HG03060 (cell line): ENCODE measurements around the gene WFDC12.

Experiments
- ATAC-seq: cut with Tn5 transposase; IDR thresholded peaks from one replicate; pipeline ENCODE4 v1.9.1; 2021; ENCODE audit warnings: low read depth, moderate number of reproducible peaks; ENCODE audit not compliant: unreplicated experiment

The WFDC12 gene

GRCh38 chr20:45115829-45116228 is 8.4 kb downstream of the WFDC12 start:
- no peak for ATAC-seq

DNA sequence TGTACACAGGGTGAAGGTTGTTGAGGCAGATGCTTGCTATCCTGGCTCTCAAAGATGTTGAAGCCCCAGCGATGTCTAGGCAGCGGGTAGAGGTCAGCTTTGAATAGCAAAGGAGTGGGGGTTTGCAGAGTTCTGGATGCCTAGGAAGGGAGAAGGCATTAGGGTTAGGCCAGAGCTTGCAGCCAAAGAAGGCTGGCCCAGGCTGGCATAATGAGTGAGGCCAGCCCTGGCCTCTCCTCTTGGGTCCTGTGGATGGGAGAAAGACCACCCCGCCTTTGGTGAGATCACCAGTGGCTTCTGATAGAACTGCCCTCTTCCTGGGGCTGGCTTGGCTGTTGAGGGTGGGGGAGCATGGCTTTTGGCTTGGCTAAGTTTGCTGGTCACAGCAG is 8.9 kb downstream of the WFDC12 start:
- ATAC-seq: no peak

DNA sequence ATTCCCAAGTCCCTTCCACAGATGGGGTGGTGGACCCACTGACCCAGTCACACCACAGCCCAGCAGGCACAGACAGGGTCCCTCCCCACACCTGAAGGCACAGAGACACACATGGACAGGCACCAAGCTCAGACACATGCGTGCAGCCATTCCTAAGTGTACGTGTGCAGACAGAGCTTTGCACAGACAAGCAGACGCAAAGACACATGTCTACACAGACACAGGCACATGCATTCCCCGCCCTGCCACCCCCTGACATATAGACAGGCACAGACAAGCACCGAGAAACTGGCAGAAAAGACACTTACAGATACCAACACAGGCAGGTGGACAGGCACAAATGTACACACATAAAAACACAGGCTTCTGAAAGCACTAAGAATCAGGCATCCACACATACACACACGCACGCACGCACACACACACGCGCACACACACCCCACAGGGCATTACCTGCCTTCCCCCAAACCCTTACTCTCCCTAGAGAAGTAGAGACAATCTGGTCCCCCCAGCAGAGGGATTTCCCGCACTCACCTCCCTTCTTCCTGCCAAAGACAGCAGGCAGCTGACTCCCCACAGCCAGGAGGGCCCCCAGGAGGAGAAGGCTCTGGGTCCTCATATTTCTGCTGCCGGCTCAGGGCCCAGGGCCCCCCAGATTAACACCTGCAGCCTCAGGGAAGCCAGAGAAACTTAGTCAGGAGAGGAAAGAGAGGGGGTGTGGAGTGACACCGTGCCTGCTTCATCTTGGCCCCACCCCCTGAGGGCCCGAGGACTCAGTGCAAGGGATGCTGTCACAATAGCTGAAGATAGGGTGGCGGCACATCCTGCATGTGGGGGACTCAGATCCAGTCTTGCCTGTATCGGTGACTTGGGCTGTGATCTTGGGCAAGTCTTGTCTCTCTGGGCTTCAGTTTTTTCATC is 9.5 kb downstream of the WFDC12 start, which contains the start of gene WFDC5:
Gene WFDC5 (minus strand): TSS at position 710 of the 921 bp plus-strand sequence. CDS start 91 bp downstream, at position 619.
- no peak for ATAC-seq

GRCh38 chr20:45113865-45114264 is 10.4 kb downstream of the WFDC12 start:
- no peak for ATAC-seq

DNA sequence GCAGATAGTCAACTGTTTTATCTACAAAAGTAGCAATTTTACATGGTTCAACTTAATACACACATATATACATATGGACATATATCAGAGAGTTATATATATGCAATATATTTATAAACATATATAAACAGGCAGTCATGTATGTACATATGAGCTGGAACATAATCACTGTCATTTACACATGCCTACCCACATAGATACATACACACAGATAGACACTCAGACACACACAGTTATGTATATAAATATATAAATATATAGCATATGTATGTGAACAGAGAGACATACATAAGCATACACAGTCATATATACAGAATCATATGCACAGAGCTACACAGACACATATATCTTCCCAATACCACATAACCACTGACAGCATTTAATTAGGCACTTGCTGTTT is 11.5 kb downstream of the WFDC12 start:
- ATAC-seq: no peak

DNA sequence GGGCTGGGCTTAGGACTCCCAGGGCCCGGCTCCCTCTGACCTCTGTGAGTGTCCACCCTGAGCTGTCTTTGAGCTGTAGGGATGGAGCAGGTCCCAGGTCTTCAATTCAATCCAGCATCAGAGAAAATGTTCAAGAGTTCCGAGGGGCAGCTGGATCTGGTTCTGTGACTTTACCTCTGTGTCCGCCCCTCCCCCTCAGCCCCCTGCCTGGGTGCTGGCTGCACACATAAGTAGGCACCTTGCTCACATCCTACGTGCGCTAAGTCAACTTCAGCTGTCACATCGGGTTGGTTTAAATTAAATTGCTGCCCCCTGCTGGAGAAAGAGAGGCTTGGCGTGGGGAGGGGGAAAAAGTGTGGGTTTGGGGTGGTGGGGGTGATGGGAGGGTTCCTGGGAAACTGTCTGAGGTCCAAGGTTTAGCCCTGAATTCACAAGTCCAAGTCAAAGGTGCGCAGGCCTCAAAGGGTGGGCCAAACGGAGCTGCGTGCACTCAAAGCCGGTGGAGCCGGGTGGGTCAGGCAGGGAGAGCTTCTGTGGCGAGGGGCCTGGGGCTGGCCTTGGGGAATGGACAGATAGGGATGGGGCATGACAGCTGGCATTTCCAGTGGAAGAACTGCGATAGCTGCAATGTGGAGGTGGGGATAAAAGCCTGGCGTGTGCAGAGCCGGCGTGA is 12.3 kb downstream of the WFDC12 start:
- ATAC-seq: no peak

DNA sequence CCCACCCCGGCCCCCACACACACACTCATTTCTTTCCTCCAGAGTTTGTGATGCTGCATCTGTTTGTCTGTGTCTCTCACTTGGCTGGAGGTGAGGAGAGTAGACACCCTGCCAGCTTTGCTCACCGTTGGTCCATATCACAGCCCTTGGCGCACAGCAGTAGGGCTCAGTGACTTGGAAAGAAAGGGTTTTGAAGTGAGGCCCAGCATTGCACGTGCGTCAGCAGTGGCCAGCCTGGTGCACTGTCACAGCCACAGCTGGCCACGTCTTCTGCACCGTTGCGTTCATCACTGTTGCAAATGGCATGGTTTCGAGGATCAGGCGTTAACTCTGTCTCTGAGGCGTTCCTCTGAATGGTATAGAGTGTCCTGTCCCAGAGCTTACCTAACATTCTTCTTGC is 13.0 kb downstream of the WFDC12 start:
- ATAC-seq: no peak

DNA sequence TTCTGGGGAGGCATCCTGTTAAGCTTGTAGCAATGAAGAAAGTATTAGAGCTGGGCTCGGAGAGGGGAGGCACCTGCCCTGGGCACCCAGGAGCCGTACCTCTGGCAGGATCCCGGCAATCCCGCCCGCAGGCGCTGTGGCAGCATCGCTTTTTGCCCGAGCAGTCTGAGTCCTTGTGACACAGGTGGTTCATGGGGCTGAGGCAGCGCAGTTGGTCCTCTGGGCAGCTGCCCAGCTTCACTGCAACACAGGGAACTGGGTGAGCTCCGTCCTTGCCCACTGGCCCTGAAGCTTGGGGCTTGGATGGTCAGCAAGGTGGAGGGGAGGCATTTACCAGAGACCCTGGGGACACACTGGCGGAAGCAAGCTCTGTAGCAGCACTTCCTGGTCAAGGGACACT is 14.0 kb downstream of the WFDC12 start:
- ATAC-seq: no peak

DNA sequence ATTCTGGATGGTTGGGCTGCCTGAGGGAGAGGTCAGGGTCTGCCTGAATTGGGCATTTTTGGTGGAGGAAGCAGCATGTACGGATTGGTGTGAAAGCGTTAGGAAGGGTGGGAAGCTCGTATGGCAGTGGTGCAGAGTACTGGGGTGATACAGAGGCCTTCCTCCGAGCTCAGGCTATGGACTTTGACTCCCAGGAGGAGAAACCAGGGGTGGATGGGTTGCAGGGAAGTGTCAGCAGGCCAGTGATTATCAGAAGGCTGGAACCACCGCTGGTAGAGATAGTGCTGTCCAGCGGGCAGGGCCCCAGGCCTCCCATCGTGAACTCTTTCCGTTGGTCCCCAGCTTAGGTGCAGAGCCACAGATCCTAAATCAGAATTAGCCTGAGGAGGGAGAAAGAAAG is 14.6 kb downstream of the WFDC12 start:
- ATAC-seq: no peak

DNA sequence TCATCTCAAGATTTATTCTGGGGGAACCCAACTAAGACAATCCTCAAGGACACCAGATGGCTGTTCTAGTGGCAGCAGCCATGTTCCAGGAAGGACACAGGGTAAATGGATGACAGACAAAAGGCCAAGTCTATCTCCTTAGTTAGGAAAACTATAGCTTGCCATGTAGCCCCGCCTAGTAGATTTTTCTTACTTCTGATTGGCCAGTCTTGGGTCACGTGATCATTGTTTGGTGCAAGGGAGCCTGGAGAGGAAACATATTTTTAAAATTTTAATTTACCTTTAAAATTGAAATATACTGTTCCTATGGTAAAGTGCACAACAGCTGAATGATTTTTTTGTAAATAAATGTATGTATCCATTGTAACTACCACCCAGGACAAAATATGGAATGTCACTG is 18.9 kb downstream of the WFDC12 start:
- no peak for ATAC-seq

DNA sequence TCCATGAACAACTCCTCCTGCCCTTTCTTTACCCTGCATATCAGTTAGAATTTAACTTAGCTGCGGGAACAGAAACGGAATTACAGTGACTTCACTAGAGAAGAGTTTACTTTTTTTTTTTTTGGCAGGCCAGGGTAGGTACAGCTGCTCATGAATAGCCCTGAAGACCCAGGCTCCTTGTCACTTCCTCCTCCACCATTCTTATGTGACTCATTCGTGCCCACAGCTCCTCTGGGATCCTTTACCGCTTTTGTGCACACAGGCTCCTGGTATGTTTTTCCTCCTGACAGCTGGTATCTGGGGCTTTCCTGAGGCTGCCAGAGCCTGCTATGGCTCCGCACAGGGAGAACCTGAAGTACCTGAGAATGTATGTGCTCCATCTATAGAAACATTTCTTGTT is 19.5 kb downstream of the WFDC12 start:
- ATAC-seq: no peak

DNA sequence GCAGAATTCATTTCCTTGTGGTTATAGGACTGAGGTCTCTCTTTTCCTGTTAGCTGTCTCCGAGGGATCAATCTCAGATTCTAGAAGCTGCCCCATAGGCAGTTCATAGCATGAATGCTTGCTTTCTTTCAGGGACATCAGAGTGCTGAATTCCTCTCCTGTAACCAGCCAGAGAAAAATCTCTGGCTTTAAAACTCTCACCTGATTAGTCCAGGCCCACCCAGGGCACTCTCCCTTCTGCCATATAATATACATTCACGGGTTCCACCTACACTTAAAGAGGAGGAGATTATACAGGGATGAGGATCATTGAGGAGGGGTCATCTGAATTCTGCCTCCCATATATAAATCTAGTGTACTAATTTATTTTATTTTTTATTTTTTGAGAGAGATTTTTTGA is 21.2 kb downstream of the WFDC12 start:
- no peak for ATAC-seq

GRCh38 chr20:45101333-45101850 is 22.9 kb downstream of the WFDC12 start:
- ATAC-seq: no peak

DNA sequence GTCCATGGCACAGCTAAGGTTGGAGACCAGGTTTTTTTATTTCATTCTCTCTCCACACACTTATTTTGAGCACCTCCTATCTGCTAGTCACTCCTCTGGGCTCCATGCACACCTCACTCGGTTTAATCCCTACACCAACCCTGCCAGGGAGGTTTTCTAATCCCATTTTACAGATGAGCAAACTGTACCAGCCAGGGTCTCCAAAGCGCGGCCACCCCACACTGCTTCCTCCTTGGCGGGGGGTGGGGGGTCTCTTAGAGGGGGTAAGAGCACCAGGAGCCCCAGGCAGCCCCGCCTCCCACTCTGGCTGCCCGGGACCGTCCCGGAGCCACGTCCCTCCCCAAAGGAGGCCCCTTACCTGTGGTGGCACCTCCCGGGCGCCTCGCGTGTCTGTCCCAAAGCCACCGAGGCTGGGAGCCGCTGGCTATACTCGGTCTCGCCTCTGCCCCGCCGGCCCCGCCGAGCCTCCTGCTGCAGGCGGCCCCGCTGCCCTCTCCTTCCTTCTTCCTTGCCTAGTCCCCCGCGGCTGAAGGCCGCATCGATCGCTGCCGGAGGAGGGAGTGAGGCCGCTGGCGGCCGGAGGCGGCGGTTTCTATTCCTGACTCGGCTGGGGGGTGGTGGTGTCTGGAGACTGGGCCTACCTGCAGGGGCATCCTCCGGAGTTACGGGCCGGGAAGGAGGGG is 23.6 kb downstream of the WFDC12 start, which contains the start of gene KCNS1:
Gene KCNS1 (minus strand): TSS at position 565 of the 683 bp plus-strand sequence. CDS start 1,891 bp downstream, outside the sequence.
- no peak for ATAC-seq

- ATAC-seq: no peak
Measured at GRCh38 chr20:45098103-45098773, 26.0 kb downstream of the WFDC12 start.

DNA sequence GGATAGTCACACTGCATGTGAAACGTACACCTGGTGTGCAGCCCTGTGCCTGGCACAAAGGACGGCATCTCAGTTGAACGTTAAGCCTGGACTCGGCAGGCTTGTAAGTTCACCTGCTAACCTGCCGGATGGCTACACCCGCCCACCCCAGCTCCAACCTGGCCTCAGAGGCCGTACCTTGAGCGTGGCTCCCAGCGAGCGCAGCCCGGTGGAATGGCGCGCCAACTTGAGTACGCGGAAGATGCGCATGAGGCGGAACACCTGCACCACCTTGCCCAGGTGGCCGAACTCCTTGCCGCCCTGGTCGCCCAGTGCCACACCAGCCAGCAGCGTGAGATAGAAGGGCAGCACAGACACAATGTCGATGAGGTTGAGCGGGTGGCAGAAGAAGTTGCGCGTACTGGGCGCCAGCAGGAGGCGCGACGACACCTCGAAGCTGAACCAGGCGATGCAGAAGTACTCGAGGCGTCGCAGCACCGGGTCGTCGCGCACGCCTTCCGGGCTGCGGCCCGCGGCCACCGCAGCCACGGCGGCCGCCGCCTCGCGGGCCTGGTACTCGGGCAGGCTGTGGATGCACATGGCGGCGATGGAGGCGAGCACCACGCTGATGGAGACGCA is 26.7 kb downstream of the WFDC12 start:
- no peak for ATAC-seq

- no peak for ATAC-seq
Measured at GRCh38 chr20:45096781-45097180, 27.5 kb downstream of the WFDC12 start.

- ATAC-seq: no peak
Measured at GRCh38 chr20:45095805-45096238, 28.4 kb downstream of the WFDC12 start.

GRCh38 chr20:45094864-45095574 is 29.2 kb downstream of the WFDC12 start:
- ATAC-seq: no peak
